Spleen (tissue), 7 donors: ENCODE measurements around the gene SNRPA1.

Experiments used
- CTCF ChIP-seq, 11 experiments: fragments of 200-600 bp in 7 of 11; fragments of 450-650 bp in 4 of 11; sonication (generic) in 4 of 11; IDR thresholded peaks in 8 of 11; conservative IDR thresholded peaks in 3 of 11; 1 replicate in 7 of 11; 2 replicates in 4 of 11; pipeline versions ENCODE4 v1.4.0 to v1.8.0; 2016 to 2021; ENCODE audit warnings: antibody characterized with exemption in 11 of 11, inconsistent platforms in 4 of 11, mild to moderate bottlenecking in 1 of 11
- POLR2A ChIP-seq, 3 donors: fragments of 450-650 bp; IDR thresholded peaks; one replicate each; pipeline ENCODE4 v1.5.1; 2017; ENCODE audit warnings: antibody characterized with exemption in 3 of 3, mild to moderate bottlenecking in 1 of 3
- POLR2AphosphoS5 ChIP-seq, 3 donors: sonication (generic); formaldehyde crosslinking; IDR thresholded peaks; one replicate each; pipeline ENCODE4 v1.5.1; 2017; ENCODE audit warnings: antibody characterized with exemption in 3 of 3
- donor health status: DM: no; HTN: no; CAD: no; lungs with moderate emphysema.
- donor health status: DM: no; HTN: no; CAD: no.
- donor health status: DM: no; HTN: no; CAD: no.

- no peak for TF ChIP-seq CTCF (IDR thresholded peaks at IDR 0.05 in 8 of 11, conservative IDR thresholded peaks at IDR 0.05 in 3 of 11)
- no peak for TF ChIP-seq POLR2A (IDR thresholded peaks at IDR 0.05)
- peak in 2 of 3 donors; percentile 11 to 13 for TF ChIP-seq POLR2AphosphoS5 (IDR thresholded peaks at IDR 0.05)
These were observed 19.5 kb upstream of the SNRPA1 start for GRCh38 chr15:101314336-101315125.
